ENCODE measurements around the gene CASKIN1. TPM values are rescaled to one million over a fixed set of nuclear protein-coding genes. Genes with fewer than 3 reads are reported as not detected.

CASKIN1 gene
- total and polyA plus RNA-seq, 4 donors: under 0.01 to 0.17 (median 0.09) TPM; not detected in 1

DNA sequence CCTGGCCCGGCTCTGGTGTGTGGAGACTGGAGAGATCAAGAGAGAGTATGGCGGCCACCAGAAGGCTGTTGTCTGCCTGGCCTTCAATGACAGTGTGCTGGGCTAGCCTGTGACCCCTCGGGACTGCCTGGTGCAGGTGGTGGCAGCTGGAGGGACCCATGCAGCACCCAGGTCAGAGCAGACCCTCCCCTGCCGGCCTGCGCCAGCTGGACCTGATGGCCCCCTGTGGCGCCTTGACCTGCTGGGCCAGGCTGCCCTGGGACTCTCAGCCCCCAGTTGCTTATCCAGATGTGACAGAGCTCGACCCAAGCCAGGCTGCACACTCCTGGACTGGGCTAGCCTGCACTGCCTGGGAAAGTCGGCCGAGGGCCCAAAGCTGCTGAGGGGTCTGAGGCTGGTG lies 12.4 kb upstream of the CASKIN1 start:
- no peak for DNase-seq (ENCODE audit: low spot score)
- Histone ChIP-seq H3K27me3 (ENCODE audit: control insufficient read depth in 4 of 4, insufficient read depth in 4 of 4, low read length in 3 of 4) (no peaks in the 10 kb centered on the region), H3K36me3 (ENCODE audit: control insufficient read depth in 4 of 4, insufficient read depth in 3 of 4, low read depth in 1 of 4, low read length in 3 of 4) (peaks cover 0 to 24% (median 6%) of the 10 kb centered on the region in 4 donors), H3K4me1 (ENCODE audit: control insufficient read depth in 4 of 4, insufficient read depth in 4 of 4, low read length in 3 of 4) (peaks cover 9 to 38% (median 25%) of the 10 kb centered on the region in 4 donors), H3K9ac (ENCODE audit: low read depth in 1 of 2, low read length in 2 of 2) (no peak overlapping the region), H3K9me3 (ENCODE audit: control insufficient read depth in 4 of 4, low read length in 3 of 4) (no peaks in the 10 kb centered on the region), H3K27ac (ENCODE audit: low read depth in 1 of 2, low read length in 2 of 2) (no peak overlapping the region), H3K4me3 (ENCODE audit: low read depth in 1 of 3, low read length in 3 of 3) (no peak overlapping the region)
- 97% methylated on average over 9 of the region's 9 CpGs for WGBS
- TF ChIP-seq JUND (IDR thresholded peaks at IDR 0.05) (no peak), YY1 (IDR thresholded peaks at IDR 0.05) (no peak), TAF1 (conservative IDR thresholded peaks at IDR 0.05) (no peak), RAD21 (IDR thresholded peaks at IDR 0.05) (no peak), EGR1 (IDR thresholded peaks at IDR 0.05; ENCODE audit: low read depth in 2 of 2) (no peak)
- TF ChIP-seq, protein P1, sequence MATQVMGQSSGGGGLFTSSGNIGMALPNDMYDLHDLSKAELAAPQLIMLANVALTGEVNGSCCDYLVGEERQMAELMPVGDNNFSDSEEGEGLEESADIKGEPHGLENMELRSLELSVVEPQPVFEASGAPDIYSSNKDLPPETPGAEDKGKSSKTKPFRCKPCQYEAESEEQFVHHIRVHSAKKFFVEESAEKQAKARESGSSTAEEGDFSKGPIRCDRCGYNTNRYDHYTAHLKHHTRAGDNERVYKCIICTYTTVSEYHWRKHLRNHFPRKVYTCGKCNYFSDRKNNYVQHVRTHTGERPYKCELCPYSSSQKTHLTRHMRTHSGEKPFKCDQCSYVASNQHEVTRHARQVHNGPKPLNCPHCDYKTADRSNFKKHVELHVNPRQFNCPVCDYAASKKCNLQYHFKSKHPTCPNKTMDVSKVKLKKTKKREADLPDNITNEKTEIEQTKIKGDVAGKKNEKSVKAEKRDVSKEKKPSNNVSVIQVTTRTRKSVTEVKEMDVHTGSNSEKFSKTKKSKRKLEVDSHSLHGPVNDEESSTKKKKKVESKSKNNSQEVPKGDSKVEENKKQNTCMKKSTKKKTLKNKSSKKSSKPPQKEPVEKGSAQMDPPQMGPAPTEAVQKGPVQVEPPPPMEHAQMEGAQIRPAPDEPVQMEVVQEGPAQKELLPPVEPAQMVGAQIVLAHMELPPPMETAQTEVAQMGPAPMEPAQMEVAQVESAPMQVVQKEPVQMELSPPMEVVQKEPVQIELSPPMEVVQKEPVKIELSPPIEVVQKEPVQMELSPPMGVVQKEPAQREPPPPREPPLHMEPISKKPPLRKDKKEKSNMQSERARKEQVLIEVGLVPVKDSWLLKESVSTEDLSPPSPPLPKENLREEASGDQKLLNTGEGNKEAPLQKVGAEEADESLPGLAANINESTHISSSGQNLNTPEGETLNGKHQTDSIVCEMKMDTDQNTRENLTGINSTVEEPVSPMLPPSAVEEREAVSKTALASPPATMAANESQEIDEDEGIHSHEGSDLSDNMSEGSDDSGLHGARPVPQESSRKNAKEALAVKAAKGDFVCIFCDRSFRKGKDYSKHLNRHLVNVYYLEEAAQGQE (IDR thresholded peaks at IDR 0.05): no peak
- TF ChIP-seq, protein P2, sequence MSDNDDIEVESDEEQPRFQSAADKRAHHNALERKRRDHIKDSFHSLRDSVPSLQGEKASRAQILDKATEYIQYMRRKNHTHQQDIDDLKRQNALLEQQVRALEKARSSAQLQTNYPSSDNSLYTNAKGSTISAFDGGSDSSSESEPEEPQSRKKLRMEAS (IDR thresholded peaks at IDR 0.05): no peak

DNA sequence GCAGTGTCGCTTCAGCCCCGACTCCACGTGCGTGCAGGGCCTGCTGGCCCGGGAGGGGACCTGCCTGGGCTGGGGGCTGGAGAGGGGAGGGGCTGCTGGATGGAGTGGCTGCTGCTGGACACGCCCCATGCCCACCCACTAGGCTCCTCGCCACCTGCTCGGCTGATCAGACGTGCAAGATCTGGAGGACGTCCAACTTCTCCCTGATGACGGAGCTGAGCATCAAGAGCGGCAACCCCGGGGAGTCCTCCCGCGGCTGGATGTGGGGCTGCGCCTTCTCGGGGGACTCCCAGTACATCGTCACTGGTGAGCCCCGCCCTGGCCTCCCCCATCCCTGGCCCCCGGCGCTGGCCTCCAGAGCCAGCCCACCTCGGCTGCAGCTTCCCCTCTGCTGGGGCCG lies 11.9 kb upstream of the CASKIN1 start:
- DNase-seq (ENCODE audit: low spot score): no peak
- Histone ChIP-seq H3K4me1 (ENCODE audit: control insufficient read depth in 4 of 4, insufficient read depth in 4 of 4, low read length in 3 of 4) (peaks cover 8 to 33% (median 20%) of the 10 kb centered on the region in 4 donors), H3K9me3 (ENCODE audit: control insufficient read depth in 4 of 4, low read length in 3 of 4) (no peaks in the 10 kb centered on the region), H3K27ac (ENCODE audit: low read depth in 1 of 2, low read length in 2 of 2) (no peak overlapping the region), H3K27me3 (ENCODE audit: control insufficient read depth in 4 of 4, insufficient read depth in 4 of 4, low read length in 3 of 4) (no peaks in the 10 kb centered on the region), H3K9ac (ENCODE audit: low read depth in 1 of 2, low read length in 2 of 2) (no peak overlapping the region), H3K36me3 (ENCODE audit: control insufficient read depth in 4 of 4, insufficient read depth in 3 of 4, low read depth in 1 of 4, low read length in 3 of 4) (peaks cover 0 to 24% (median 6%) of the 10 kb centered on the region in 4 donors), H3K4me3 (ENCODE audit: low read depth in 1 of 3, low read length in 3 of 3) (no peak overlapping the region)
- 92% methylated on average over 23 of the region's 23 CpGs for WGBS
- TF ChIP-seq GABPA (IDR thresholded peaks at IDR 0.05 in 1 of 2, conservative IDR thresholded peaks at IDR 0.05 in 1 of 2) (no peak), HNF4A (conservative IDR thresholded peaks at IDR 0.05) (no peak), JUND (IDR thresholded peaks at IDR 0.05) (no peak), FOXA1 (IDR thresholded peaks at IDR 0.05) (no peak), SP1 (IDR thresholded peaks at IDR 0.05) (no peak), FOXA2 (IDR thresholded peaks at IDR 0.05) (no peak), NR2F2 (IDR thresholded peaks at IDR 0.05) (no peak), RAD21 (IDR thresholded peaks at IDR 0.05) (no peak), RXRA (IDR thresholded peaks at IDR 0.05) (no peak), HNF4G (IDR thresholded peaks at IDR 0.05) (no peak)
- TF ChIP-seq, protein P3, sequence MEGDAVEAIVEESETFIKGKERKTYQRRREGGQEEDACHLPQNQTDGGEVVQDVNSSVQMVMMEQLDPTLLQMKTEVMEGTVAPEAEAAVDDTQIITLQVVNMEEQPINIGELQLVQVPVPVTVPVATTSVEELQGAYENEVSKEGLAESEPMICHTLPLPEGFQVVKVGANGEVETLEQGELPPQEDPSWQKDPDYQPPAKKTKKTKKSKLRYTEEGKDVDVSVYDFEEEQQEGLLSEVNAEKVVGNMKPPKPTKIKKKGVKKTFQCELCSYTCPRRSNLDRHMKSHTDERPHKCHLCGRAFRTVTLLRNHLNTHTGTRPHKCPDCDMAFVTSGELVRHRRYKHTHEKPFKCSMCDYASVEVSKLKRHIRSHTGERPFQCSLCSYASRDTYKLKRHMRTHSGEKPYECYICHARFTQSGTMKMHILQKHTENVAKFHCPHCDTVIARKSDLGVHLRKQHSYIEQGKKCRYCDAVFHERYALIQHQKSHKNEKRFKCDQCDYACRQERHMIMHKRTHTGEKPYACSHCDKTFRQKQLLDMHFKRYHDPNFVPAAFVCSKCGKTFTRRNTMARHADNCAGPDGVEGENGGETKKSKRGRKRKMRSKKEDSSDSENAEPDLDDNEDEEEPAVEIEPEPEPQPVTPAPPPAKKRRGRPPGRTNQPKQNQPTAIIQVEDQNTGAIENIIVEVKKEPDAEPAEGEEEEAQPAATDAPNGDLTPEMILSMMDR (IDR thresholded peaks at IDR 0.05; ENCODE audit: low read depth, low read length, missing input control): no peak
- TF ChIP-seq, protein P1 (IDR thresholded peaks at IDR 0.05): no peak
- TF ChIP-seq, protein P4, sequence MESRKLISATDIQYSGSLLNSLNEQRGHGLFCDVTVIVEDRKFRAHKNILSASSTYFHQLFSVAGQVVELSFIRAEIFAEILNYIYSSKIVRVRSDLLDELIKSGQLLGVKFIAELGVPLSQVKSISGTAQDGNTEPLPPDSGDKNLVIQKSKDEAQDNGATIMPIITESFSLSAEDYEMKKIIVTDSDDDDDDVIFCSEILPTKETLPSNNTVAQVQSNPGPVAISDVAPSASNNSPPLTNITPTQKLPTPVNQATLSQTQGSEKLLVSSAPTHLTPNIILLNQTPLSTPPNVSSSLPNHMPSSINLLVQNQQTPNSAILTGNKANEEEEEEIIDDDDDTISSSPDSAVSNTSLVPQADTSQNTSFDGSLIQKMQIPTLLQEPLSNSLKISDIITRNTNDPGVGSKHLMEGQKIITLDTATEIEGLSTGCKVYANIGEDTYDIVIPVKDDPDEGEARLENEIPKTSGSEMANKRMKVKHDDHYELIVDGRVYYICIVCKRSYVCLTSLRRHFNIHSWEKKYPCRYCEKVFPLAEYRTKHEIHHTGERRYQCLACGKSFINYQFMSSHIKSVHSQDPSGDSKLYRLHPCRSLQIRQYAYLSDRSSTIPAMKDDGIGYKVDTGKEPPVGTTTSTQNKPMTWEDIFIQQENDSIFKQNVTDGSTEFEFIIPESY (IDR thresholded peaks at IDR 0.05): no peak
- TF ChIP-seq, protein P5, sequence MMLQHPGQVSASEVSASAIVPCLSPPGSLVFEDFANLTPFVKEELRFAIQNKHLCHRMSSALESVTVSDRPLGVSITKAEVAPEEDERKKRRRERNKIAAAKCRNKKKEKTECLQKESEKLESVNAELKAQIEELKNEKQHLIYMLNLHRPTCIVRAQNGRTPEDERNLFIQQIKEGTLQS (IDR thresholded peaks at IDR 0.05): no peak
